Tibial nerve (tissue), 4 donors: ENCODE measurements around the gene STARD3. TPM values are rescaled to one million over a fixed set of nuclear protein-coding genes. Genes with fewer than 3 reads are reported as not detected.

ENCODE experiments used
- DNase-seq, 2 donors: peaks; one replicate each; pipeline ENCODE4 v3.0.0-alpha.2; 2019; ENCODE audit warnings: low spot score in 2 of 2
- H3K27ac ChIP-seq, 4 donors: fragments of 200-600 bp; sonication (generic) in 3 of 4; one replicate each; pipeline ENCODE4 v1.5.1; 2017 to 2019; ENCODE audit warnings: mild to moderate bottlenecking in 1 of 4
- H3K27me3 ChIP-seq, 2 donors: fragments of 200-600 bp; sonication (generic) in 1 of 2; one replicate each; pipeline versions ENCODE4 v1.5.1 to v1.6.0; 2017 to 2019
- H3K36me3 ChIP-seq, 3 donors: fragments of 200-600 bp; sonication (generic); one replicate each; pipeline ENCODE4 v1.5.1; 2018 to 2019
- H3K4me1 ChIP-seq, 4 donors: fragments of 200-600 bp; sonication (generic) in 3 of 4; one replicate each; pipeline ENCODE4 v1.5.1; 2017 to 2019
- H3K4me3 ChIP-seq, 4 donors: fragments of 200-600 bp; sonication (generic) in 3 of 4; one replicate each; pipeline ENCODE4 v1.5.1; 2017 to 2019; ENCODE audit warnings: mild to moderate bottlenecking in 1 of 4, moderate library complexity in 1 of 4
- H3K9me3 ChIP-seq, 4 donors: fragments of 200-600 bp; sonication (generic) in 3 of 4; one replicate each; pipeline ENCODE4 v1.5.1; 2017 to 2019
- CTCF ChIP-seq, 5 experiments: fragments of 200-600 bp in 3 of 5; fragments of 450-650 bp in 2 of 5; sonication (generic) in 3 of 5; IDR thresholded peaks; one replicate each; pipeline ENCODE4 v1.5.1; 2016 to 2019; ENCODE audit warnings: antibody characterized with exemption in 5 of 5, mild to moderate bottlenecking in 3 of 5, moderate library complexity in 2 of 5
- EP300 ChIP-seq, 2 donors: sonication (generic); formaldehyde crosslinking; IDR thresholded peaks; one replicate each; pipeline ENCODE4 v1.6.1; 2017; ENCODE audit warnings: antibody characterized with exemption in 2 of 2, mild to moderate bottlenecking in 1 of 2
- POLR2A ChIP-seq, 2 donors: fragments of 450-650 bp; IDR thresholded peaks; one replicate each; pipeline ENCODE4 v1.6.1; 2017; ENCODE audit warnings: antibody characterized with exemption in 2 of 2, mild to moderate bottlenecking in 2 of 2, moderate library complexity in 2 of 2
- WGBS, 2 donors: methylation state at CpG; one replicate each; pipeline ENCODE4 v1.1.5; 2018; 5-methylcytosine and 5-hydroxymethylcytosine counted together
- total RNA-seq, 4 donors: library from RNA; depleted of rRNA; stranded (reverse); fragments of >200 nt; gene quantifications; one replicate each; pipeline ENCODE4 v1.1.0, GENCODE V29; 2016

STARD3 gene
- total RNA-seq, 4 donors from 2014 or later: 85.3 to 170 (median 108) TPM

GRCh38 chr17:39683295-39683939 lies 46.5 kb downstream of the STARD3 start:
- no peak overlapping the region for H3K4me3 ChIP-seq
- no peak overlapping the region for H3K27ac ChIP-seq
- no peak for TF ChIP-seq EP300 (IDR thresholded peaks at IDR 0.05)
- no peak for TF ChIP-seq POLR2A (IDR thresholded peaks at IDR 0.05)
- TF ChIP-seq CTCF (IDR thresholded peaks at IDR 0.05): no peak
- peaks cover 0 to 56% (median 0%) of the 10 kb centered on the region in 3 donors for H3K36me3 ChIP-seq
- WGBS, 2 donors: 91 to 92% methylated on average over 9 of the region's 9 CpGs
- no peak for DNase-seq
- H3K27me3 ChIP-seq: no peaks in the 10 kb centered on the region
- H3K4me1 ChIP-seq: peaks cover 0 to 16% (median 9%) of the 10 kb centered on the region in 4 donors
- H3K9me3 ChIP-seq: no peaks in the 10 kb centered on the region

- TF ChIP-seq EP300 (IDR thresholded peaks at IDR 0.05) (no peak), POLR2A (IDR thresholded peaks at IDR 0.05) (no peak), CTCF (IDR thresholded peaks at IDR 0.05) (no peak)
- 94% methylated on average over 12 of the region's 12 CpGs for WGBS, 2 donors
- DNase-seq: no peak
- H3K4me1 ChIP-seq: peaks cover 0 to 18% (median 15%) of the 10 kb centered on the region in 4 donors
- no peaks in the 10 kb centered on the region for H3K27me3 ChIP-seq
- no peak overlapping the region for H3K27ac ChIP-seq
- H3K36me3 ChIP-seq: peaks cover 0 to 56% (median 0%) of the 10 kb centered on the region in 3 donors
- H3K4me3 ChIP-seq: no peak overlapping the region
- no peaks in the 10 kb centered on the region for H3K9me3 ChIP-seq
Measured at GRCh38 chr17:39684369-39685192, 47.6 kb downstream of the STARD3 start.

- TF ChIP-seq EP300 (IDR thresholded peaks at IDR 0.05) (no peak), CTCF (IDR thresholded peaks at IDR 0.05) (no peak), POLR2A (IDR thresholded peaks at IDR 0.05) (no peak)
- no peak for DNase-seq
- Histone ChIP-seq H3K27ac (peak overlapping the region; percentile 71 to 95 (median 88)), H3K4me1 (peaks cover 0 to 18% (median 15%) of the 10 kb centered on the region in 4 donors), H3K4me3 (peak overlapping the region; percentile 51 to 86 (median 68)), H3K27me3 (no peaks in the 10 kb centered on the region), H3K36me3 (peaks cover 0 to 36% (median 0%) of the 10 kb centered on the region in 3 donors), H3K9me3 (no peaks in the 10 kb centered on the region)
- 53 to 64% methylated on average over 6 of the region's 6 CpGs for WGBS, 2 donors
Measured at GRCh38 chr17:39687101-39687545, 50.2 kb downstream of the STARD3 start.

GRCh38 chr17:39687546-39688474 lies 50.9 kb downstream of the STARD3 start, which contains the start of gene PGAP3:
PGAP3 (minus strand) TSS chr17:39688057; CDS start chr17:39688014, 43 bp downstream.
- peak; percentile 73 to 86 for DNase-seq
- no peaks in the 10 kb centered on the region for H3K27me3 ChIP-seq
- 2 to 3% methylated on average over 30 to 45 of the region's 45 CpGs for WGBS, 2 donors

More at GRCh38 chr17:39687546-39688474, 50.9 kb downstream of the STARD3 start, which contains the start of gene PGAP3:
- Histone ChIP-seq H3K4me1 (peaks cover 0 to 18% (median 15%) of the 10 kb centered on the region in 4 donors), H3K27ac (peak within 1 kb of the TSS; percentile 71 to 95 (median 88)), H3K36me3 (peaks cover 0 to 32% (median 0%) of the 10 kb centered on the region in 3 donors), H3K9me3 (no peaks in the 10 kb centered on the region), H3K4me3 (peak within 1 kb of the TSS; percentile 51 to 86 (median 68))
- TF ChIP-seq CTCF (IDR thresholded peaks at IDR 0.05) (peak in 2 of 5 experiments; percentile 15 to 26), EP300 (IDR thresholded peaks at IDR 0.05) (peak; percentile 79 to 80), POLR2A (IDR thresholded peaks at IDR 0.05) (peak; percentile 25 to 52)
